Hepatocyte (in vitro differentiated cells): ENCODE measurements around the gene COL4A1. TPM values are rescaled to one million over a fixed set of nuclear protein-coding genes. Genes with fewer than 3 reads are reported as not detected.

Source experiments
- DNase-seq: peaks from one replicate; pipeline ENCODE4 v3.0.0-alpha.2; 2016; ENCODE audit warnings: low spot score
- H2AFZ ChIP-seq: fragments of 200-600 bp; sonication (generic); 2 replicates; pipeline ENCODE4 v1.6.0; 2016; ENCODE audit warnings: antibody characterized with exemption, mild to moderate bottlenecking
- H3K27ac ChIP-seq: fragments of 200-600 bp; sonication (generic); 2 replicates; pipeline ENCODE4 v1.5.1; 2016; ENCODE audit warnings: mild to moderate bottlenecking
- H3K27me3 ChIP-seq: fragments of 200-600 bp; sonication (generic); 2 replicates; pipeline ENCODE4 v1.6.1; 2016
- H3K36me3 ChIP-seq: fragments of 200-600 bp; sonication (generic); replicated peaks from 2 replicates; pipeline ENCODE4 v1.5.1; 2016; ENCODE audit warnings: low read depth; ENCODE audit not compliant: insufficient read depth
- H3K4me1 ChIP-seq: fragments of 200-600 bp; sonication (generic); 2 replicates; pipeline ENCODE4 v1.5.1; 2016; ENCODE audit warnings: mild to moderate bottlenecking, moderate library complexity; ENCODE audit not compliant: insufficient read depth
- H3K4me2 ChIP-seq: fragments of 200-600 bp; sonication (generic); 2 replicates; pipeline ENCODE4 v1.6.0; 2016
- H3K4me3 ChIP-seq: fragments of 200-600 bp; sonication (generic); 2 replicates; pipeline ENCODE4 v1.5.1; 2016; ENCODE audit warnings: mild to moderate bottlenecking
- H3K79me2 ChIP-seq: fragments of 200-600 bp; sonication (generic); 2 replicates; pipeline ENCODE4 v1.6.0; 2017; ENCODE audit warnings: mild to moderate bottlenecking
- H3K9me2 ChIP-seq: fragments of 200-600 bp; sonication (generic); replicated peaks from 2 replicates; pipeline ENCODE4 v1.6.0; 2017; ENCODE audit warnings: mild to moderate bottlenecking; ENCODE audit not compliant: insufficient read depth
- H3K9me3 ChIP-seq: fragments of 200-600 bp; sonication (generic); 2 replicates; pipeline ENCODE4 v1.5.1; 2016; ENCODE audit warnings: low read depth, mild to moderate bottlenecking
- H4K20me1 ChIP-seq: fragments of 200-600 bp; sonication (generic); 2 replicates; pipeline ENCODE4 v1.6.0; 2016; ENCODE audit warnings: mild to moderate bottlenecking; ENCODE audit not compliant: insufficient read depth, poor library complexity, severe bottlenecking
- EZH2 ChIP-seq: fragments of 200-600 bp; sonication (generic); IDR thresholded peaks from 2 replicates; pipeline ENCODE4 v1.6.1; 2016; ENCODE audit warnings: antibody characterized with exemption, mild to moderate bottlenecking, borderline replicate concordance
- EZH2phosphoT487 ChIP-seq: fragments of 200-600 bp; sonication (generic); IDR thresholded peaks from one replicate; pipeline ENCODE4 v1.6.1; 2018; ENCODE audit warnings: antibody characterized with exemption, mild to moderate bottlenecking, low read depth, moderate library complexity; ENCODE audit not compliant: unreplicated experiment, severe bottlenecking
- WGBS: methylation state at CpG from one replicate; pipeline ENCODE4 v1.1.6; 2016; ENCODE audit warnings: low lambda C conversion rate; ENCODE audit errors: missing lambda C conversion rate; 5-methylcytosine and 5-hydroxymethylcytosine counted together
- polyA plus RNA-seq: library from polyadenylated mRNA; unstranded; fragments of >200 nt; fragmentation: Nextera tagmentation; extraction: Ambion mirVana; gene quantifications from 2 replicates; pipeline ENCODE4 v1.2.1, GENCODE V29; 2016
- total RNA-seq: library from RNA; depleted of rRNA; stranded (reverse); fragments of >200 nt; gene quantifications from 2 replicates; pipeline ENCODE4 v1.2.3, GENCODE V29; 2014
- TF ChIP-seq, protein P1 (sequence below): fragments of 200-600 bp; sonication (generic); IDR thresholded peaks from 2 replicates; pipeline ENCODE4 v1.5.1; 2016; ENCODE audit warnings: antibody characterized with exemption, mild to moderate bottlenecking; ENCODE audit not compliant: poor library complexity

Gene COL4A1
- total and polyA plus RNA-seq, 2 experiments from 2014 or later, result 138 to 269 TPM

DNA sequence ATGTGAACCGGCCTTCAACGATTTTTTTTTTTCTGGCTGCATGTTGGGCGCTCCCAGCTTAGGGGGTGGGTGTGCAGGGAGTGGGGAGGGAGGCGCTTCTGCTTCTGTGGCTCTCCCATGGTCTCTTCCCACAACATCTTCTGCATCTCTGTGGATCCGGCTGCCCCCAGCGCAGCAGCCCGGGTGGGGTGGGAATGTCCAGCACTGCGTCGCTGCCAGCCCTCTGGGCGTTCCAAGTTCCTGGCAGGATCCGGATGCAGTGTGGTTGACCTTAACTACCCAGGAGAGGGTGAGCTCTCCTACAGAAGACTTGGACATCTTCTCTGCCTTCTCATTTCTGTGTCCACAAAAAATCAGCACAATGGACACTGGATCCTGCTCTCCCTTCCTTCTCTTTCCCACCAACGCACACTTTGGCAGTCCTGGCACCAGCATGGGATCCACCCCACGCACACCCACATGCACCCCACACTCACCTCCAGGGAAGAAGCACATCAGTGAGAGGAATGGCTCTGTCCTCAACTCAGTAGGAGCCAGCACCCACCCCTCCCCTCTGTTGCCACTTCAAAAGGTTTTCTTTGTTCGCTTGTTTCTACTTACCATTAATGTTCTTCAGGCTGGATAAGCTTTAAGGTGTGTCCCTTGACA, 177.3 kb downstream of the COL4A1 start:
- TF ChIP-seq EZH2phosphoT487, result no peak
- TF ChIP-seq, protein P1, sequence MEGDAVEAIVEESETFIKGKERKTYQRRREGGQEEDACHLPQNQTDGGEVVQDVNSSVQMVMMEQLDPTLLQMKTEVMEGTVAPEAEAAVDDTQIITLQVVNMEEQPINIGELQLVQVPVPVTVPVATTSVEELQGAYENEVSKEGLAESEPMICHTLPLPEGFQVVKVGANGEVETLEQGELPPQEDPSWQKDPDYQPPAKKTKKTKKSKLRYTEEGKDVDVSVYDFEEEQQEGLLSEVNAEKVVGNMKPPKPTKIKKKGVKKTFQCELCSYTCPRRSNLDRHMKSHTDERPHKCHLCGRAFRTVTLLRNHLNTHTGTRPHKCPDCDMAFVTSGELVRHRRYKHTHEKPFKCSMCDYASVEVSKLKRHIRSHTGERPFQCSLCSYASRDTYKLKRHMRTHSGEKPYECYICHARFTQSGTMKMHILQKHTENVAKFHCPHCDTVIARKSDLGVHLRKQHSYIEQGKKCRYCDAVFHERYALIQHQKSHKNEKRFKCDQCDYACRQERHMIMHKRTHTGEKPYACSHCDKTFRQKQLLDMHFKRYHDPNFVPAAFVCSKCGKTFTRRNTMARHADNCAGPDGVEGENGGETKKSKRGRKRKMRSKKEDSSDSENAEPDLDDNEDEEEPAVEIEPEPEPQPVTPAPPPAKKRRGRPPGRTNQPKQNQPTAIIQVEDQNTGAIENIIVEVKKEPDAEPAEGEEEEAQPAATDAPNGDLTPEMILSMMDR, result no peak
- TF ChIP-seq EZH2, result no peak
- Histone ChIP-seq H3K79me2 (no peaks in the 10 kb centered on the region), H3K36me3 (no peaks in the 10 kb centered on the region), H4K20me1 (no peaks in the 10 kb centered on the region), H3K9me3 (no peaks in the 10 kb centered on the region), H3K27me3 (no peaks in the 10 kb centered on the region), H2AFZ (no peak overlapping the region), H3K4me1 (peaks cover 7% of the 10 kb centered on the region), H3K27ac (no peak overlapping the region), H3K4me3 (no peak overlapping the region), H3K4me2 (no peak overlapping the region), H3K9me2 (no peaks in the 10 kb centered on the region)
- DNase-seq, result no peak
- WGBS, result 87% methylated on average over 13 of the region's 14 CpGs

GRCh38 chr13:110129076-110129475, 177.9 kb downstream of the COL4A1 start:
- no peak for DNase-seq
- H3K9me2 ChIP-seq, result no peaks in the 10 kb centered on the region
- H3K4me2 ChIP-seq, result no peak overlapping the region
- WGBS, result 93% methylated on average over 17 of the region's 17 CpGs
- no peaks in the 10 kb centered on the region for H3K9me3 ChIP-seq
- peaks cover 7% of the 10 kb centered on the region for H3K4me1 ChIP-seq
- no peaks in the 10 kb centered on the region for H4K20me1 ChIP-seq
- no peaks in the 10 kb centered on the region for H3K27me3 ChIP-seq
- no peaks in the 10 kb centered on the region for H3K79me2 ChIP-seq
- H3K36me3 ChIP-seq, result no peaks in the 10 kb centered on the region
- no peak overlapping the region for H3K4me3 ChIP-seq
- H2AFZ ChIP-seq, result no peak overlapping the region
- no peak for TF ChIP-seq EZH2phosphoT487
- TF ChIP-seq EZH2, result no peak
- TF ChIP-seq, protein P1, result no peak
- H3K27ac ChIP-seq, result no peak overlapping the region

- H3K4me3 ChIP-seq, result no peak overlapping the region
- peaks cover 7% of the 10 kb centered on the region for H3K4me1 ChIP-seq
- H4K20me1 ChIP-seq, result no peaks in the 10 kb centered on the region
- H3K27me3 ChIP-seq, result no peaks in the 10 kb centered on the region
- H3K4me2 ChIP-seq, result no peak overlapping the region
- no peaks in the 10 kb centered on the region for H3K9me2 ChIP-seq
- DNase-seq, result no peak
- H3K79me2 ChIP-seq, result no peaks in the 10 kb centered on the region
- H3K36me3 ChIP-seq, result no peaks in the 10 kb centered on the region
- no peak overlapping the region for H2AFZ ChIP-seq
- no peak overlapping the region for H3K27ac ChIP-seq
- no peak for TF ChIP-seq EZH2
- TF ChIP-seq EZH2phosphoT487, result no peak
- TF ChIP-seq, protein P1, result no peak
- 86% methylated on average over 8 of the region's 8 CpGs for WGBS
- H3K9me3 ChIP-seq, result no peaks in the 10 kb centered on the region
These were observed 178.4 kb downstream of the COL4A1 start for GRCh38 chr13:110128546-110128945.
